ENCODE results near the gene TAT. TPM values are rescaled to one million over a fixed set of nuclear protein-coding genes. Genes with fewer than 3 reads are reported as not detected.
"Not testable (repeated sequence)": the region's sequence is repeated elsewhere in the genome, so short reads cannot be mapped to it uniquely, and the experiment has no call there.

Gene TAT
- total RNA-seq, 1 donor from 2014 or later = 0.35 TPM

DNA sequence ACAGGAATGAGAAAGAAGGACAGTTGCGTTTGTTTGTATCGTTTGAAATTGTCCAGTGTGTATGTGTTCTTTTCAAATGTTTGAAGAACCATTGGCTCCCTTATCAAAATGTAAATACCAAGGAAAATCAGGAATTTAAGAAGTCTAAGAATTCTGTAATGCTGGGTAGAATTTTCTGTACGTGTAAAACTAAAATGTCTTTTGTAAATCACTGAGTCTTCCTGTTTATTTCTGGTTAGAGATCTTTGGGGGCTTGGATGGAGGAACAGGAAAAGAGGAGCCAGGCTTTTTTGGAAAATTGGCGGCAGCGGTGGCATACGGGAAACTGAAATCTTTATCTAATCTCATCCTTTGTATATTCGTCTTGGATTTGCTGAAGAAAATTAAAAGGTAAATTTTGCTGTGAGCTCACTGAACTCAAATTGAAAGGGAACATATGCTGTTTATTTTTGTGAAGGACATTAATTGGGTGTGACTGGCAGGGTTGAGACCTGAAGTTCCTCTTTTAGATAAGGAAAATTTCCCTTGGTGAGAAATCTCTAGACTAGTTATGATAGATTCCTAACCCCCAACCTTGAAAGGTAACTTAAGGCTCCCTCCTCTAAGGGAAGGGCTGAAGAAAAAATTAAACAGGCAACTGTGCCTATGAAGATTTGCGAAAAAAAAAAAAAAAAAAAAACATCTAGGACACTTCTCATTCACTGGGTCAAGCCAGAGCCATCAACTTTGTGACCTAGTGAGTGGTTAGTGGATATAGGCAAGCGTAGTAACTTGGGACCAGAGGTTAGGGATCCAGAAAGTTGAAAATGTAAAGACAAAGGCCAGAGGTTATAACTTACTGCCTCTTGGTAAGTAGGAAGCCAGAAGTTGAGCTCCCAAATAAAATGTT is 10.8 kb downstream of the TAT start:
- DNase-seq (ENCODE audit: low spot score) = no peak
- Mint-ChIP-seq H3K36me3 (ENCODE audit: low read depth) (no peaks in the 10 kb centered on the region), H3K9me3 (ENCODE audit: low read depth) (peaks cover 12% of the 10 kb centered on the region), H3K4me1 (ENCODE audit: low read depth) (peaks cover 16% of the 10 kb centered on the region), H3K27ac (ENCODE audit: unreplicated experiment) (peak overlapping the region; percentile 92), H3K27me3 (ENCODE audit: low read depth) (peaks cover 15% of the 10 kb centered on the region), H3K4me3 (ENCODE audit: unreplicated experiment) (peak overlapping the region; percentile 91)
- TF ChIP-seq, protein P1, sequence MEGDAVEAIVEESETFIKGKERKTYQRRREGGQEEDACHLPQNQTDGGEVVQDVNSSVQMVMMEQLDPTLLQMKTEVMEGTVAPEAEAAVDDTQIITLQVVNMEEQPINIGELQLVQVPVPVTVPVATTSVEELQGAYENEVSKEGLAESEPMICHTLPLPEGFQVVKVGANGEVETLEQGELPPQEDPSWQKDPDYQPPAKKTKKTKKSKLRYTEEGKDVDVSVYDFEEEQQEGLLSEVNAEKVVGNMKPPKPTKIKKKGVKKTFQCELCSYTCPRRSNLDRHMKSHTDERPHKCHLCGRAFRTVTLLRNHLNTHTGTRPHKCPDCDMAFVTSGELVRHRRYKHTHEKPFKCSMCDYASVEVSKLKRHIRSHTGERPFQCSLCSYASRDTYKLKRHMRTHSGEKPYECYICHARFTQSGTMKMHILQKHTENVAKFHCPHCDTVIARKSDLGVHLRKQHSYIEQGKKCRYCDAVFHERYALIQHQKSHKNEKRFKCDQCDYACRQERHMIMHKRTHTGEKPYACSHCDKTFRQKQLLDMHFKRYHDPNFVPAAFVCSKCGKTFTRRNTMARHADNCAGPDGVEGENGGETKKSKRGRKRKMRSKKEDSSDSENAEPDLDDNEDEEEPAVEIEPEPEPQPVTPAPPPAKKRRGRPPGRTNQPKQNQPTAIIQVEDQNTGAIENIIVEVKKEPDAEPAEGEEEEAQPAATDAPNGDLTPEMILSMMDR (IDR thresholded peaks at IDR 0.05) = no peak

DNA sequence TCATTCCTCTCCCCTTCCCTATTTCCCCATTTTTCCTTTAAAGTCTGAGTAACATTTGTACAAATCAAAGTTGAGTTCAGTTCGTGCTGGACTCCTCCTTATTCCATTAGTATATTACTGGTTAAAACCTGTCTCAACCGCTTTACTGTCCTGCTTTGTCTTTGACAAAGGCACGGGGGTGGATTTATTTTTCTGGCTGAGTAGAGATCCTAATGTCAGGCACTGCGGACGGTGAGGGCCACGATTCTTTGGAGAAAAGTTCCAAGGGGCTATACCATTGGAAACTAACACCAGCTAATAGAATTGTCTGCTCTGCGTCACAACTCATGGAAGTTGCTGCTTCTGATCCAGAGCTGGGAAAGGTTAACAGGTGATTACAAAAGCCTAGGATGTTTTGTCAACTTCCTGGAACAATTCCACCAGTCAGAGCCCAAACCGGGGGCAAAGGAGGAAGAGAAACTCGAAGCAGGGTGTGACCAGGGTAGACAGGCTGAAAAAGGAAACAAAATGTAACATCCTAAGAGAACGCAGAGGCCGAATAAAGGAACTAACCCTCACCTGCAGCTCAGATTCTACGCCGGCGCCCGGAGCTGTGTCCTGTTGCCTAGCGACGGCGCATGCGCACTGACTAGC is 12.4 kb downstream of the TAT start:
- no peaks in the 10 kb centered on the region for H3K36me3 Mint-ChIP-seq (ENCODE audit: low read depth)
- TF ChIP-seq, protein P1 (IDR thresholded peaks at IDR 0.05) = no peak
- H3K27ac Mint-ChIP-seq (ENCODE audit: unreplicated experiment) = peak overlapping the region; percentile 92
- peaks cover 17% of the 10 kb centered on the region for H3K9me3 Mint-ChIP-seq (ENCODE audit: low read depth)
- peaks cover 21% of the 10 kb centered on the region for H3K27me3 Mint-ChIP-seq (ENCODE audit: low read depth)
- peaks cover 16% of the 10 kb centered on the region for H3K4me1 Mint-ChIP-seq (ENCODE audit: low read depth)
- no peak for DNase-seq (ENCODE audit: low spot score)
- peak overlapping the region; percentile 91 for H3K4me3 Mint-ChIP-seq (ENCODE audit: unreplicated experiment)

DNA sequence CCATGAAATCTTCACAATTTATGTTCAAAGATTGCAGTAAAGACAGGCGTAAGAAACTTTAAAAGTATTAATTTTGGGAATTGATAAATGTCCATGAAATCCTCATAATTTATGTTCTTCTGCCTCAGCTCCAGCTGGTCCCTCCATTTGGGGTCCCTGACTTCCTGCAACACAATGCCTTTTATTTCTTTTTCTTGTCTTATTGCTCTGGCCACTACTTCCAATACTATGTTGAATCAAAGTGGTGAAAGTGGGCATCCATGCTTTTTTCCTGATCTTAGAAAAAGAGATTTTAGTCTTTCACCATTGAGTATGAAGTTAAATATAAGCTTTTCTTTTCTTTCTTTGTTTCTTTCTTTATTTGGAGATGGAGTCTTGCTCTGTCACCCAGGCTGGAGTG is 14.3 kb downstream of the TAT start:
- H3K4me1 Mint-ChIP-seq (ENCODE audit: low read depth) = peaks cover 16% of the 10 kb centered on the region
- H3K4me3 Mint-ChIP-seq (ENCODE audit: unreplicated experiment) = no peak overlapping the region
- DNase-seq (ENCODE audit: low spot score) = no peak
- no peak overlapping the region for H3K27ac Mint-ChIP-seq (ENCODE audit: unreplicated experiment)
- peaks cover 34% of the 10 kb centered on the region for H3K27me3 Mint-ChIP-seq (ENCODE audit: low read depth)
- H3K9me3 Mint-ChIP-seq (ENCODE audit: low read depth) = peaks cover 17% of the 10 kb centered on the region
- TF ChIP-seq, protein P1 (IDR thresholded peaks at IDR 0.05) = no peak
- H3K36me3 Mint-ChIP-seq (ENCODE audit: low read depth) = no peaks in the 10 kb centered on the region

DNA sequence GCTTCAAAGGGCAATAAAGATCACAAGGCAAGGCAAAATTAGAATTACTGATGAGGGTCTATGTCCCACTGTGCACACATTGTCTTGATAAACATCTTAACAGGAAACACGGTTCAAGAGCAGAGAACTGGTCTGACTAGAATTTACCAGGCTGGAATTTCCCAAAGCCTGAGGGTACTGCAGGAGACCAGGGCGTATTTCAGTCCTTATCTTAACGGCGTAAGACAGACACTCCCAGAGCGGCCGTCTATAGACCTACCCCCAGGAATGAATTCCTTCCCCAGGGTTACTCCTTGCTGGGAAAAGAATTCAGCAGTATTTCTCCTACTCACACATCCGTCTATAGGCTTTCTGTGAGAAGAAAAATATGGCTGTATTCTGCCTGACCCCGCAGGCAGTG is 15.0 kb downstream of the TAT start:
- not testable (repeated sequence) for H3K36me3 Mint-ChIP-seq (ENCODE audit: low read depth); H3K27ac Mint-ChIP-seq (ENCODE audit: unreplicated experiment)
- peaks cover 16% of the 10 kb centered on the region for H3K4me1 Mint-ChIP-seq (ENCODE audit: low read depth)

DNA sequence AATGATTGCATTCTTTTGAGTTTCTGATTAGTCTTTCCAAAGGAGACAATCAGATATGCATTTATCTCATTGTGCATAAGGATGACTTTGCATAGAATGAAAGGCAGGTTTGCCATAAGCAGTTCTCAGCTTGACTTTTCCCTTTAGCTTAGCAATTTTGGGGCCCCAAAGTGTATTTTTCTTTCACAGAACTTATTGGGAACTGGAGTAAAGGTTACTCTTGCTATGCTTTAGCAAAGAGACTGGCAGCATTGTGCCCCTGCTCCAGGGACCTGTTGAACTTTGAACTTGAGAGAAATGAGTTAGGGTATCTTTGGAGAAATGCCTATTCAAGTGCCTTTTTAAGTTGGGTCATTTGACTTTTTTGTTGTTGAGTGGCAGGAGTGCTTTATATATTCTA is 17.0 kb downstream of the TAT start:
- H3K27me3 Mint-ChIP-seq (ENCODE audit: low read depth) = peaks cover 30% of the 10 kb centered on the region
- H3K27ac Mint-ChIP-seq (ENCODE audit: unreplicated experiment) = no peak overlapping the region
- peaks cover 7% of the 10 kb centered on the region for H3K4me1 Mint-ChIP-seq (ENCODE audit: low read depth)
- peaks cover 17% of the 10 kb centered on the region for H3K9me3 Mint-ChIP-seq (ENCODE audit: low read depth)
- H3K4me3 Mint-ChIP-seq (ENCODE audit: unreplicated experiment) = no peak overlapping the region
- DNase-seq (ENCODE audit: low spot score) = no peak
- TF ChIP-seq, protein P1 (IDR thresholded peaks at IDR 0.05) = no peak
- H3K36me3 Mint-ChIP-seq (ENCODE audit: low read depth) = peaks cover 2% of the 10 kb centered on the region

More for the DNA sequence above, 15.0 kb downstream of the TAT start:
- H3K9me3 Mint-ChIP-seq (ENCODE audit: low read depth) = peaks cover 17% of the 10 kb centered on the region
- H3K27me3 Mint-ChIP-seq (ENCODE audit: low read depth) = peaks cover 32% of the 10 kb centered on the region
- not testable (repeated sequence) for H3K4me3 Mint-ChIP-seq (ENCODE audit: unreplicated experiment); DNase-seq (ENCODE audit: low spot score)
